OCI-M1 (cell line): Measurements from ENCODE around the gene APPBP2.

Source experiments
- DNase-seq: peaks from one replicate; lab custom pipeline; 2025; lab: John Stamatoyannopoulos, UW

The APPBP2 gene

DNA sequence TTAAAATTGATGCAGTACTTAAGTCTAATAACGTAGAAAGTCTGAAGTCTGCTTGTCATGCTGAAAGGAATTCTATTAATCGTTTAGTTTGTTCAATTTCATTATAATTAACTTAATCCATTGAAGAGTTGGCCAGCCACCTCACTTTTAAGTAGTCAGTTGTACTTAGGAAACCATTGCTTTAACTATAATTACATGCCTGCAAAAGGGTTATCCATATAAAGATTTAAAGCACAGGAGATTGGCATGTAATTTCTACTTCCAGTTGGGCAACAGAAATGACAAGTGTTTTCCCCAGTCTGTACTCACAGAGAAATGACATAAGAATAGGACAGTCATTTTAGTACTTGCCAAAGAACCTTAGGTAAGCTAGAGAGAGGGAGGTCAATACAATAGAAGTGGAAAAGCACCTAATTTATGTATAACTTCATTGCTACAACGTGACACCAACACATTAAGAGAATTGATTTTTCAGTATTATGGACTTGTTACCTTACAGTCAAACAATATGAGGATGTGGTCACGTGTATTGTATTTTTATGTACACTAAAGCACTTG is 130.5 kb downstream of the APPBP2 start:
- no peak for DNase-seq

DNA sequence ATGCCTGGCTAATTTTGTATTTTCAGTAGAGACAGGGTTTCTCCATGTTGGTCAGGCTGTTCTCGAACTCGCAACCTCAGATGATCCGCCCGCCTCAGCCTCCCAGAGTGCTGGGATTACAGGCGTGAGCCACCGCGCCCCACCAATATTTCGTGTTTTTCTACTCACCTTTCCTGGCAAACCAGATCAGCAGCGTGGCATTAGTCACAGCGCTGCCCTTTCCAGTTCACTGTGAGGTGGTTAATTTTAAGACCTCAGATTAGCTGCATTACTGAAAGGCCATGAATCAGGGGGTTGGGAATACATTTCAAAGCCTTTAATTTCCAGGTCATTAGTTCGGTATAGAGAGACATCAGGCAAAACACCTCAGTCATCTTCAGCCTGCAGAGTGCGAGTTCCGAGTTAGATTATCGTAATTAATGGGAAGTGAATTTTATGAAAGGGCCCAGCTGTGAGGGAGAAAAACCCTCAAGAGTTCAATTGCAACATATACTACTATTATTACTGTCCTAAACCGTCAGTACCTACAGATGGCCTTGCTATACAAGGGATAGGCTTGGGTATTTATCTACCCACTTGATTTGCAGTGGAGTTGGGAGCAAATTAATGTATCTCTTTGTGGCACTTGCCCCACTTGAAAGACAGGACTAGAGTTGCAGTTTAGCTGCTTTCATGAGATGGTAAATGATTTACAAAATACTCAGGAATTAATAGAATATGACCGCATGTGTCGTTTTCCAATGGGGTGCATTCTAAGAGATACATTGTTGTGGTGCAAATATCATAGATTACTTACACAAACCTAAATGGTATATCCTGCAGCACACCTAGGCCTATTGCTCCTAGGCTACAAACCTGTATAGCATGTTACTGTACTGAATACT is 132.0 kb downstream of the APPBP2 start:
- DNase-seq: no peak
